Left ventricle myocardium inferior (tissue), 1 donor: ENCODE data around the gene STAU1. TPM values are rescaled to one million over a fixed set of nuclear protein-coding genes. Genes with fewer than 3 reads are reported as not detected.
A peak's percentile ranks its signal among the peaks of the same experiment; 100 is the strongest.
"Not testable (repeated sequence)": the region's sequence is repeated elsewhere in the genome, so short reads cannot be mapped to it uniquely, and the experiment has no call there.

Source experiments
- DNase-seq: peaks from one replicate; pipeline ENCODE4 v3.0.0-alpha.2; 2020
- H3K27ac ChIP-seq: fragments of 200-600 bp; replicated peaks from 2 replicates; pipeline ENCODE4 v1.8.0; 2021
- H3K27me3 ChIP-seq: fragments of 200-600 bp; 2 replicates; pipeline ENCODE4 v1.8.0; 2021; ENCODE audit warnings: low read depth
- H3K36me3 ChIP-seq: fragments of 200-600 bp; 2 replicates; pipeline ENCODE4 v1.8.0; 2021
- H3K4me1 ChIP-seq: fragments of 200-600 bp; 2 replicates; pipeline ENCODE4 v1.8.0; 2021
- H3K4me3 ChIP-seq: fragments of 200-600 bp; 2 replicates; pipeline ENCODE4 v1.8.0; 2021; ENCODE audit warnings: mild to moderate bottlenecking, moderate library complexity
- H3K9me3 ChIP-seq: fragments of 200-600 bp; replicated peaks from 2 replicates; pipeline ENCODE4 v1.8.0; 2021
- intact Hi-C: fragments of 100-400 bp; cut with micrococcal nuclease; formaldehyde crosslinking; loops from one replicate; pipeline ENCODE4 v1.11.0; 2022
- total RNA-seq: library from RNA; stranded (reverse); fragmentation: NEBNext Ultra II Directional; extraction: Animal tissue kit (Norgen Biotek cat#: 25700); gene quantifications from one replicate; pipeline ENCODE4 v1.2.1, GENCODE V29; 2021
- TF ChIP-seq, protein P1 (sequence below): fragments of 200-600 bp; IDR thresholded peaks from 2 replicates; pipeline ENCODE4 v1.8.0; 2021; ENCODE audit warnings: antibody characterized with exemption, mild to moderate bottlenecking, borderline replicate concordance
- donor health status: DM: no; HTN: yes; CAD: no; lungs with severe emphysema.

STAU1 gene
- total RNA-seq, 1 donor from 2014 or later: 63.4 TPM

GRCh38 chr20:49186535-49187329 lies 1.4 kb downstream of the STAU1 start:
- TF ChIP-seq, protein P1, sequence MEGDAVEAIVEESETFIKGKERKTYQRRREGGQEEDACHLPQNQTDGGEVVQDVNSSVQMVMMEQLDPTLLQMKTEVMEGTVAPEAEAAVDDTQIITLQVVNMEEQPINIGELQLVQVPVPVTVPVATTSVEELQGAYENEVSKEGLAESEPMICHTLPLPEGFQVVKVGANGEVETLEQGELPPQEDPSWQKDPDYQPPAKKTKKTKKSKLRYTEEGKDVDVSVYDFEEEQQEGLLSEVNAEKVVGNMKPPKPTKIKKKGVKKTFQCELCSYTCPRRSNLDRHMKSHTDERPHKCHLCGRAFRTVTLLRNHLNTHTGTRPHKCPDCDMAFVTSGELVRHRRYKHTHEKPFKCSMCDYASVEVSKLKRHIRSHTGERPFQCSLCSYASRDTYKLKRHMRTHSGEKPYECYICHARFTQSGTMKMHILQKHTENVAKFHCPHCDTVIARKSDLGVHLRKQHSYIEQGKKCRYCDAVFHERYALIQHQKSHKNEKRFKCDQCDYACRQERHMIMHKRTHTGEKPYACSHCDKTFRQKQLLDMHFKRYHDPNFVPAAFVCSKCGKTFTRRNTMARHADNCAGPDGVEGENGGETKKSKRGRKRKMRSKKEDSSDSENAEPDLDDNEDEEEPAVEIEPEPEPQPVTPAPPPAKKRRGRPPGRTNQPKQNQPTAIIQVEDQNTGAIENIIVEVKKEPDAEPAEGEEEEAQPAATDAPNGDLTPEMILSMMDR: no peak
- H3K9me3 ChIP-seq: no peaks in the 10 kb centered on the region

GRCh38 chr20:49185071-49185761 lies 2.9 kb downstream of the STAU1 start:
- Histone ChIP-seq H3K36me3 (no peaks in the 10 kb centered on the region), H3K4me3 (no peak overlapping the region), H3K9me3 (no peaks in the 10 kb centered on the region), H3K4me1 (peaks cover 77% of the 10 kb centered on the region), H3K27ac (peak overlapping the region; percentile 96), H3K27me3 (no peaks in the 10 kb centered on the region)
- DNase-seq: no peak
- TF ChIP-seq, protein P1: no peak
- intact Hi-C loops: no loop called here

More at GRCh38 chr20:49186535-49187329, 1.4 kb downstream of the STAU1 start:
- H3K36me3 ChIP-seq: no peaks in the 10 kb centered on the region
- H3K27ac ChIP-seq: peak overlapping the region; percentile 96
- intact Hi-C loops: no loop called here
- H3K4me3 ChIP-seq: peak overlapping the region; percentile 87
- peaks cover 62% of the 10 kb centered on the region for H3K4me1 ChIP-seq
- no peaks in the 10 kb centered on the region for H3K27me3 ChIP-seq
- peak; percentile 29 for DNase-seq

GRCh38 chr20:49184691-49185070 lies 3.5 kb downstream of the STAU1 start:
- H3K4me1 ChIP-seq: peaks cover 83% of the 10 kb centered on the region
- TF ChIP-seq, protein P1: no peak
- no peaks in the 10 kb centered on the region for H3K9me3 ChIP-seq
- intact Hi-C loops: no loop called here
- H3K27ac ChIP-seq: no peak overlapping the region
- H3K36me3 ChIP-seq: no peaks in the 10 kb centered on the region
- DNase-seq: no peak
- H3K27me3 ChIP-seq: no peaks in the 10 kb centered on the region
- H3K4me3 ChIP-seq: no peak overlapping the region

DNA sequence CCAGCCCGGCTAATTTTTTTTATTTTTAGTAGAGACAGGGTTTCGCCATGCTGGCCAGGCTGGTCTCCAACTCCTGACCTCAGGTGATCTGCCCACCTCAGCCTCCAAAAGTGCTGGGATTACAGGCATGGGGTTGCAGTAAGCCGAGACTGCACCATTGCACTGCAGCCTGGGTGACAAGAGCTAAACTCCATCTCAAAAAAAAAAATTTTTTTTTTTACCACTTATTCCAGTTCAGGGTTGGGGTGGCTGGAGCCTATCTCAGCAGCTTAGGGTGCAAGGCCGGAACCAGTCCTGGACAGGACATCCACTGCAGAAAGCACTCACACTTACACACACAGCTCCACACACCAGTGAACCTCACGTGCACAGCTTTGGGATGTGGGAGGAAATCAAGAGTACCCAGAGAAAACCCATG lies 4.0 kb downstream of the STAU1 start:
- H3K36me3 ChIP-seq, DNase-seq, H3K27ac ChIP-seq, H3K9me3 ChIP-seq, H3K27me3 ChIP-seq, H3K4me3 ChIP-seq, intact Hi-C loops: not testable (repeated sequence)
- H3K4me1 ChIP-seq: peaks cover 89% of the 10 kb centered on the region

GRCh38 chr20:49183444-49183843 lies 4.7 kb downstream of the STAU1 start:
- H3K27ac ChIP-seq: no peak overlapping the region
- TF ChIP-seq, protein P1: no peak
- no peaks in the 10 kb centered on the region for H3K9me3 ChIP-seq
- H3K36me3 ChIP-seq: peaks cover 1% of the 10 kb centered on the region
- intact Hi-C loops: no loop called here
- H3K4me3 ChIP-seq: no peak overlapping the region
- H3K4me1 ChIP-seq: peaks cover 91% of the 10 kb centered on the region
- DNase-seq: no peak
- no peaks in the 10 kb centered on the region for H3K27me3 ChIP-seq

- no peak overlapping the region for H3K4me3 ChIP-seq
- no peaks in the 10 kb centered on the region for H3K27me3 ChIP-seq
- TF ChIP-seq, protein P1: no peak
- no peak overlapping the region for H3K27ac ChIP-seq
- intact Hi-C loops: no loop called here
- peaks cover 83% of the 10 kb centered on the region for H3K4me1 ChIP-seq
- peaks cover 11% of the 10 kb centered on the region for H3K36me3 ChIP-seq
- H3K9me3 ChIP-seq: no peaks in the 10 kb centered on the region
- no peak for DNase-seq
Measured at GRCh38 chr20:49181265-49181877, 6.8 kb downstream of the STAU1 start.
